Esophagus muscularis mucosa (tissue), 3 donors: ENCODE results near the gene BCAS1.

Experiments used
- CTCF ChIP-seq, 3 experiments: fragments of 200-600 bp in 2 of 3; fragments of 450-650 bp in 1 of 3; sonication (generic) in 2 of 3; IDR thresholded peaks; one replicate each; pipeline ENCODE4 v1.5.1; 2017 to 2019; ENCODE audit warnings: antibody characterized with exemption in 3 of 3, mild to moderate bottlenecking in 2 of 3, moderate library complexity in 1 of 3
- POLR2A ChIP-seq: fragments of 450-650 bp; IDR thresholded peaks from one replicate; pipeline ENCODE4 v1.6.1; 2017; ENCODE audit warnings: antibody characterized with exemption, moderate library complexity, mild to moderate bottlenecking, low read depth

GRCh38 chr20:54083459-54083858 is 13.1 kb upstream of the BCAS1 start:
- TF ChIP-seq POLR2A (no peak), CTCF (IDR thresholded peaks at IDR 0.05) (no peak)
